Nephron progenitor cell (in vitro differentiated cells): ENCODE measurements around the gene COL21A1.

Experiments
- DNase-seq: peaks from one replicate; pipeline ENCODE4 v3.0.0; 2021
- H3K27ac Mint-ChIP-seq: 2 replicates; pipeline ENCODE4 v1.8.0; 2021; ENCODE audit warnings: mild to moderate bottlenecking, moderate library complexity, mixed read lengths
- H3K27me3 Mint-ChIP-seq: 2 replicates; pipeline ENCODE4 v1.8.0; 2021; ENCODE audit warnings: mild to moderate bottlenecking, low read depth, mixed read lengths; ENCODE audit not compliant: poor library complexity
- H3K36me3 Mint-ChIP-seq: 2 replicates; pipeline ENCODE4 v1.8.0; 2021; ENCODE audit warnings: low read depth, mixed read lengths
- H3K4me1 Mint-ChIP-seq: 2 replicates; pipeline ENCODE4 v1.8.0; 2021; ENCODE audit warnings: mixed read lengths
- H3K4me3 Mint-ChIP-seq: 2 replicates; pipeline ENCODE4 v1.8.0; 2021; ENCODE audit warnings: mild to moderate bottlenecking, moderate library complexity, mixed read lengths
- H3K9me3 Mint-ChIP-seq: 2 replicates; pipeline ENCODE4 v1.8.0; 2021; ENCODE audit warnings: mild to moderate bottlenecking, moderate library complexity, mixed read lengths
- TF ChIP-seq, protein P1 (sequence below): fragments of 200-600 bp; sonication (generic); IDR thresholded peaks from 2 replicates; pipeline ENCODE4 v1.5.0; 2021; ENCODE audit warnings: antibody characterized with exemption

Gene COL21A1

DNA sequence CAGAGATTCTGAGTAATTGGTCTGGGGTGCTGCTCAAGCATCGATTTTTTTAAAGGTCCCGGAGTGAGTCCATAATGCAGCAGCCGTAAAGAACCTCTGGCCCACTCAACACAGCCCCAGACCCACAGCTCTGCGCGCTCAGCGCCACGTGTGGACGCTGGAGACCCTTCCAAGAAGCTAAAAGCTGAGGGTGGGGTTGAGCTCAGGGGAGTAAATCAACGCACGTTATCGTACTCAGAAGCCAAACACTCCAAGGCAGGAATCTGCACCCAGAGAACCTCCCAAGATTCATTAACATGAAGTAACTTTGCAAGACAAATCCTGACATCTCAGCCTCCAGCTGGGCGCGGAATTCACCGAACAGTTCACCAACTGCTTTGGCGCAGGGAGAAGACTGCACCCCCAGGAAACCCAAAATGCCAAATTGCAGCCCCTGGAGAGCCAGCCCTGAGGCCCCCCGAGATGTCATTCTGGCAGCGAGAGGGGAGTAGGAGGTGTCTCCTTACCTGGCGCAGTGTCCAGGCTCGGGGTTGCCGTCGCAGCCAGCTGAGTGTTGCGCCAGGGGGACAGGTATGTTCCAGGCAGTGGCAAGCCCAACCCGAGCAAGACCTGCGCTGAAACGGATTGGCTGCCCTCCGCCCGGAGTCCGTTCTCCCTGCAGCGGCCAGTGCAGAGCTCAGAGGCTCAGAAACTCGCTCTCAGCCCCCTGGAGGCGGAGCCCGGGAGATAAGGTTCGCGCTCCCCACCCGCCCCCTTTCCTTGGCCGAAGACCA is at the start of gene COL21A1:
Gene COL21A1 (minus strand): TSS at position 700 of the 773 bp plus-strand sequence. CDS start 64,962 bp downstream, outside the sequence.
- TF ChIP-seq, protein P1, sequence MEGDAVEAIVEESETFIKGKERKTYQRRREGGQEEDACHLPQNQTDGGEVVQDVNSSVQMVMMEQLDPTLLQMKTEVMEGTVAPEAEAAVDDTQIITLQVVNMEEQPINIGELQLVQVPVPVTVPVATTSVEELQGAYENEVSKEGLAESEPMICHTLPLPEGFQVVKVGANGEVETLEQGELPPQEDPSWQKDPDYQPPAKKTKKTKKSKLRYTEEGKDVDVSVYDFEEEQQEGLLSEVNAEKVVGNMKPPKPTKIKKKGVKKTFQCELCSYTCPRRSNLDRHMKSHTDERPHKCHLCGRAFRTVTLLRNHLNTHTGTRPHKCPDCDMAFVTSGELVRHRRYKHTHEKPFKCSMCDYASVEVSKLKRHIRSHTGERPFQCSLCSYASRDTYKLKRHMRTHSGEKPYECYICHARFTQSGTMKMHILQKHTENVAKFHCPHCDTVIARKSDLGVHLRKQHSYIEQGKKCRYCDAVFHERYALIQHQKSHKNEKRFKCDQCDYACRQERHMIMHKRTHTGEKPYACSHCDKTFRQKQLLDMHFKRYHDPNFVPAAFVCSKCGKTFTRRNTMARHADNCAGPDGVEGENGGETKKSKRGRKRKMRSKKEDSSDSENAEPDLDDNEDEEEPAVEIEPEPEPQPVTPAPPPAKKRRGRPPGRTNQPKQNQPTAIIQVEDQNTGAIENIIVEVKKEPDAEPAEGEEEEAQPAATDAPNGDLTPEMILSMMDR: peak; percentile 31
- Mint-ChIP-seq H3K4me3 (peak within 1 kb of the TSS; percentile 88), H3K9me3 (no peaks in the 10 kb centered on the region), H3K27me3 (peaks cover 30% of the 10 kb centered on the region), H3K27ac (no peak within 1 kb of the TSS), H3K4me1 (peaks cover 9% of the 10 kb centered on the region), H3K36me3 (no peaks in the 10 kb centered on the region)
- DNase-seq: peak; percentile 83

DNA sequence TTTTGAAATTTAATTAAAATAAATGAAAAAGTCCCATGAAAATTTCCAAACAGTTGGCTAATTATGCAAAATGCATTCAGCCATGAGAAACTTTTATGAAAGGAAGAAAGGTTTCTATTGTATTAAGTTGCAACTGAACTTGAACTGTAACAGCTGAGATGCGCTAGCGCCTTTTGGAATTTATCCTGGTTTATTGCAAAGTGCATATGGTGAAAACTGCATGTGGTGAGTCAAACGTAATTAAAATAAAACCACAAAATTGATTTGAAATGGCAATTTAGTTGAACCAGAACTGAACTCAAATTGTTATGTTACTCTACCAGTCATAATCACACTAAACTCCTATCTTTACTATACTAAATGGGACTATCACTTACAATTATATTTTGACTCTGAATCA is 46.4 kb upstream of the COL21A1 start:
- no peaks in the 10 kb centered on the region for H3K9me3 Mint-ChIP-seq
- H3K27me3 Mint-ChIP-seq: no peaks in the 10 kb centered on the region
- no peak for DNase-seq
- no peak overlapping the region for H3K4me3 Mint-ChIP-seq
- no peaks in the 10 kb centered on the region for H3K36me3 Mint-ChIP-seq
- no peaks in the 10 kb centered on the region for H3K4me1 Mint-ChIP-seq
- TF ChIP-seq, protein P1: no peak
- no peak overlapping the region for H3K27ac Mint-ChIP-seq

DNA sequence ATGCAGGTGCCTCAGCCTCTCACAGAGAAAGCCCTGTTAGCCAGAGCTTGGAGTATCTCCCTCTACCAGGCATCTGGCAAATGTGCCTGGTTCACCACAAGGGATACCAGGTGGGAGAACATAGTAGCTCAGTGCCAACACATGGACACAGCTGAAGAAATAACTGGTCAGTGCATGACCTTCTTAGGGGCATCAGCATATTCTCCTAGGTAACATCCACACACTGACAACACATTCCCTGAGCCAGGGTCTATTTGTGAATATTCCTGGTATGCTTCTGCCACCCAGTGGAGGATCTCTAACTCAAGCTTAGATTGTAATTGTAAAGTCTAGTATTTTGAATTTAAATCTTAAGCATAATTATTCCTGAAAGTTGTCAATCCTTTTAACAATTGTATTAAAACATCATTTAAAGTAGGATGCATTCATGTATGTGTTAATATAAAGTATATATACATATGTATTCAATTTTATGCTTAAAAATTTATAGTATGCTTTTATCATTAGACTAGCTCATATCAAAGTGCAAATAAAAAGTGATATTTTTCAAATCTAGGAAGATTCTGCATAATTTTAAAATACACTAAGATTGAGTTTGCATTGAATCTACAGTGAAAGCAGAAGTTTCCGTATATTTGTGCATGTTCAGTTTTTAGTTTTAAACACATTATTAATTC is 45.3 kb upstream of the COL21A1 start:
- no peak overlapping the region for H3K4me3 Mint-ChIP-seq
- H3K27ac Mint-ChIP-seq: peak overlapping the region; percentile 37
- H3K9me3 Mint-ChIP-seq: no peaks in the 10 kb centered on the region
- DNase-seq: peak; percentile 32
- TF ChIP-seq, protein P1: peak; percentile 61
- no peaks in the 10 kb centered on the region for H3K36me3 Mint-ChIP-seq
- no peaks in the 10 kb centered on the region for H3K27me3 Mint-ChIP-seq
- H3K4me1 Mint-ChIP-seq: no peaks in the 10 kb centered on the region

DNA sequence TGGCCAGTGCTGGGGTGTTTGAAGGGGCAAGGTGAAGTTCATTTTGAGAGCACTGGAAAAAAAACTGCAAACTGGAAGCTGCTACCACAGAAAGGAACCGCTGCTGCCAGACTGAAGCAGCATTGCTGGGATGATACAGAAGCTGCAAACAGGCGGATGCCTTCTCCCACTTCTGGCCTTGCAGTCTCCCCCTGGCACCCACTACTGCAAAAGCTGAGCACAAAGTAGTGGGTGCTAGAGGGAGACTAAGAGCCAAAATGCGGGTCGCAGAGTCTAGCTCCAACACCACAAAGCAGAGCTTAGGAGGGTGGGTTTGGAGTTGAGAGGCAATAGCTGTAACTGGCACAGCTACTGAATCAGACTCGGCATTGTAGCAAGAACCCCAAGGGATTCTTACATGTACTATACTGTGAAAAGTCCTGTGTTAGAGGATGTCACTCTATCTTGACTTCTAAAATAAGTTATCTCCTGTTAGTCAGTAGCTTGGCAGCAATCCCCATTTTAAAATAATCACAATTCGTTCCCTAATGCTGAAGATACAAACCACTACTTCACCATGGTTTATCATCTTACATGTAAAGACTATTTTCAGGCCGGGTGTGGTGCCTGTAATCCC is 44.0 kb upstream of the COL21A1 start:
- H3K9me3 Mint-ChIP-seq: no peaks in the 10 kb centered on the region
- no peak overlapping the region for H3K4me3 Mint-ChIP-seq
- no peaks in the 10 kb centered on the region for H3K27me3 Mint-ChIP-seq
- H3K36me3 Mint-ChIP-seq: no peaks in the 10 kb centered on the region
- TF ChIP-seq, protein P1: no peak
- no peaks in the 10 kb centered on the region for H3K4me1 Mint-ChIP-seq
- DNase-seq: no peak
- H3K27ac Mint-ChIP-seq: no peak overlapping the region

DNA sequence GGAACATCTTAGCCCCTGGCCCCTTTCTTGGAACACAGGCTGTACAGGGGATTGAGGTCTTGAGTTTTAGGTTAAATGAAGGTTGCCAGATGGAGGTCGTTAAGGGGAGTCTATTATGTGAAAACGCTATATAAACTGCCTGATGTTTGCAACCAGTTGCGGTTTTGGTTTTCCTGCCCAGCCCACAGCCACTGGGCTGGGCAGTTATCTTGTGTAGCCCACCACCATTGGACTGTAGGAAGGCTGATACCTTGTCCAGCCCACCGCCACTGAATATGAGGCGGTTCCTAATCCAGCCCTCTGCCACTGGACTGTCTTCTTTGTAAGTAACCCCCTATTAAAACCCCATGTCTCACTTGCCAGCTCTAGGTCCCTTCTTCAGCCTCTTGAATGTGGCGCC is 42.3 kb upstream of the COL21A1 start:
- no peak for DNase-seq
- Mint-ChIP-seq H3K27ac (no peak overlapping the region), H3K27me3 (no peaks in the 10 kb centered on the region), H3K4me3 (no peak overlapping the region), H3K9me3 (peaks cover under 1% of the 10 kb centered on the region), H3K36me3 (no peaks in the 10 kb centered on the region), H3K4me1 (peaks cover 7% of the 10 kb centered on the region)
- TF ChIP-seq, protein P1: no peak
